GM18858 (cell line): ENCODE data around the gene CCDC38.
"Not testable (repeated sequence)": the region's sequence is repeated elsewhere in the genome, so short reads cannot be mapped to it uniquely, and the experiment has no call there.

Experiments
- ATAC-seq: cut with Tn5 transposase; IDR thresholded peaks from one replicate; pipeline ENCODE4 v1.9.1; 2021; ENCODE audit not compliant: unreplicated experiment

Gene CCDC38

DNA sequence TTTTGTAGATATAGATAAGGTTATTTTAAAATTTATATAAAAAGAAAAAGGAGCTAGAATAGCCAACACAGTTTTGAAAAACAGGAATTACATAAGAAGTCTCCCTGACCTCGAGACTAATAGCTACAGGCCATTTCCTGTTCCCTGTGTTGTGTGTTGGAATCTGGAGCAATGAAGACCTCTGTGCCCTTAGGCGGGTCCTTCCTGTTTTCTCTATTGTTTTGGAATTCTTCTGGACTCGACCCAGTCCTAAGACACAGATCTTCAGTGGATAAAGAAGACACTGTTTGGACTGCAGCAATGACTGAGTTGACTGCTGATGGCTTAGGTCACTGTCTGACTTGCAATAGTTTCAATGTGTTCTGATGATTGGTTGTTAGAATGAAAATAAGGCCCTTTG, 57.4 kb downstream of the CCDC38 start:
- no peak for ATAC-seq

DNA sequence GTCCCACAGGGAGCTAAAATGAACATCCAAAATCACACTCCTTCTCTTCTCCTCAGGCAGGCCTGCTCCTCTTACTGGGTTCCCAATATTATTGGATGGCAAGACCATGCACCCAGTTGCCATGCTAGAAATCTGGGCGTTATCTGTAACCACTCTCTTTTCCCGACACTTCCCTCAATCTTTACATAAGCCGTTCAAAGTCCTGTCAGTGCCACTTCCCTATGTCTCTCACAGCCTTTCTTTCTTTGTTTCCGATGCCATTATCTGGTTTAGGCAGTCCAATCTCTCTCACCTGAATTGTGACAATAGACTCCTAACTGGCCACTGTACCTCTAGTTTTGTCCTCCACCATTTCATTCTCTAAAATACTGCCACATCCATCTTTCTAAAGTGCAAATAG, 59.5 kb downstream of the CCDC38 start:
- ATAC-seq, result no peak

DNA sequence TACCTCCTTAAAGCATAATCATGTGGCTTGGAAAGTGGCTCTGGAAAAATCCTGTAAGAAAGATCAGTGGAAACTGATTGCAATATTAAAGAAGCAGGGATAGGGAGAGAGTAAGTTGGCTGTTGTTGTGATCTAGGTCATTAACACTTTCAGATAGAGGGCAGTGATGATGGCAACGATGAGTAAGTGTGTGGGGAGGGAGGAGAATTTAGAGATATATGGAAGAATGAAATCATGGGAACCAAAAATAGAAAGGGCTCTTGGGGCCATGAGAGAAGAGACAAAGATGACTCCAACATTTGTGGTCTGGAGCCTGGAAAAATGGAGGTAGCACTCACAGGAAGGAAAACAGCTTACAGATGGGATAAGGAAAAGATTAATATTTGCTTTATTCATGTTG, 60.3 kb downstream of the CCDC38 start:
- ATAC-seq, result no peak

DNA sequence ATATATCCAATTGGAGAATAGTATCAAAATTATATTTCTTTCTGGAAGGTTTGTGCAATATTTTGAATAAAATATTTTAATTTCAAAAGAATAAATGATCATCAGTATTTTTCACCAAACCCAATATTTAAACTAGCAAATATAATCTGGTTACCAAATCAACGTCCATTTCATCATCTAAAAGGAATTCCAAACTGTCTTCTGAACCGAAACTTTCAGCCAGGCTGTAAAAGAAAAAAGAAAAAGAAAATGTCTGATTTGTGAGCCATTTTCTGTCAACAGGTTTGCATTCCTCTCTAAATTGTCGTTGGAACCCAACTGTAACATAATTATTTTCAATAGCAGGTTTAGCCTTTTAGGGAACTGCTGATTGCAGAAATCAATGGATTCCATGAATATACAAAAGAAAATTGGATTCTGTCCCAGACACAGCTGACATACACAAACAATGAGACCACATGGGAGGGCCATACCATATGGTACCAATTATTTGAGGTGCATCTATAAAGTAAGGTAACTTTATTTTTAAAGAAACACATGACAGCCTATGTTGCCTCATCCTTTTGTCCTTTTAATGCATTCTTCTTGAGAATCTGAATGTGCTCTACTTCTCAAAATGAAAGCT, 61.0 kb downstream of the CCDC38 start:
- ATAC-seq, result no peak

DNA sequence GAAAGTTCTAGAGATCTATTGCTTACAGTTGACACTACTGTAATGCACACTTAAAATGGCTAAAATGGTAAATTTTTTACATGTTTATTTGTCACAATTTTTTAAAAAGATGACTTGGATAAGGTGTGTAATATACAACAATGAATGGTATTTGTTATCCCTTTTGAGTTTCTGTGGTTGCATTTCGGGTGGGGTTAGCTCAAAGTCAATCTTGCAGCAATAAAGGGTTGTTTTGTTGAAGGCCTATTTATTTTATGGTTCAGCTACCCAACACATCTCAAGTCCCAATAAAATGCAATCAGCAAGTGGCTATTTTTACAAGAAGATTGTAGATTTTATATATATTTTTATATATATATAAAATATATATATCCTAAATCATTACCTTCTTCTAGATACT, 61.5 kb downstream of the CCDC38 start:
- ATAC-seq, result no peak

DNA sequence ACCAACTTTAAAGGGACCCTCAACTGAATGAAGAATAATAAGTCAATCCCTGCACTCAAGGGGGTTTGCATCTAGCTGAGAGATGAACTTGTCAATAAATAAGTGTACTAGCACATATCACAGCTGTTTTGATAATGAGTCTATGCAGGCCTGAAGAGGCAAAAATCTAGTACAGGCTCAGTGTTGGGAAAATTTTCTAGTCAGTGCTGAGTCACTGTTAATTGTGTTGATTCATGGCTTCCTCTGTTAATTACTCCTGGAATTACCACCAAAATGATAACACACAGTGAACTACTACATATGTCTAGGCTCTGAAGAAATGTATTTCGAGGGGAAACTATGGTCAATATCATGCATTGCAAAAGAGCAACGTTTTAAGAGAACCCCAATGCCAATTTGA, 64.8 kb downstream of the CCDC38 start:
- no peak for ATAC-seq

GRCh38 chr12:95874452-95874851, 68.0 kb downstream of the CCDC38 start:
- no peak for ATAC-seq

DNA sequence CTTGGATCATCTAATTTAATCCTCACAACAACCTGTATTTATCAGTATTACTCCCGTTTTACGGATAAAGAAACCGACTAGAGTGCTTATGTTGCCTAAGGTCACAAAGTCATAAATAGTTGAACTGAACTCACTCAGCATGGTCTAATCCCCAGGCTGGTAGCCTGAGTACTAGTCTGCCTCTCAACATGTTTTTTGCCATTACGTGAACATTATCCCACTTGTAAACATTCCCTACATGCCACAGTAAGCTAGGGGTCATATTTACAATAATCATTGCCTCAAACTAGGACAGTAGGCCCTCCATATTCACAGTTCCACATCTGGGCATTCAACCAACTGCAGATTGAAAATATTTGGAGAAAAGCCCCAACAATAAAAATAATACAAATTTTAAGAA, 71.5 kb downstream of the CCDC38 start:
- ATAC-seq, result no peak

GRCh38 chr12:95863337-95863736, 79.1 kb downstream of the CCDC38 start:
- no peak for ATAC-seq

DNA sequence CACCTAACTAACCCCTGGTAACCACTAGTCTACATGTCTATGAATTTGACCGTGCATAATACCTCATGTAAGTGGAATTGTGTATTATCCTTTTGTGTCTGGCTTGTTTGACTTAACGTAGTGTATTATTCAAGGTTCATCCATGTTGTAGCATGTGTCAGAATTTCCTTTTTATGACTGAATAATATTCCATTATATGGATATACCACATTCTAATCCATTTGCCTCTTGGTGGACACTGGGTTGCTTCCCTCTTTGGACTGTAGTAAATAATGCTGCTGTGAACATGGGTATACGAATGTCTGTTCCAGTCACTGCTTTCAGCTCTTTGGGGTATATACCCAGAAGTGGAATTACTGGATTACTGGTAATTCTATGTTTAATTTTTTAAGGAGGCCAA, 80.4 kb downstream of the CCDC38 start:
- ATAC-seq, result no peak

- ATAC-seq, result no peak
These were observed 82.2 kb downstream of the CCDC38 start for GRCh38 chr12:95859947-95860850.

- no peak for ATAC-seq
These were observed 83.0 kb downstream of the CCDC38 start for GRCh38 chr12:95859344-95859816.

- peak; percentile 97 for ATAC-seq
These were observed 83.7 kb downstream of the CCDC38 start, which contains the start of gene SNRPF for GRCh38 chr12:95858451-95859343. SNRPF (plus strand) TSS chr12:95858952; CDS start chr12:95859074, 122 bp downstream.

- ATAC-seq, result no peak
These were observed 84.6 kb downstream of the CCDC38 start for GRCh38 chr12:95857799-95858198.

DNA sequence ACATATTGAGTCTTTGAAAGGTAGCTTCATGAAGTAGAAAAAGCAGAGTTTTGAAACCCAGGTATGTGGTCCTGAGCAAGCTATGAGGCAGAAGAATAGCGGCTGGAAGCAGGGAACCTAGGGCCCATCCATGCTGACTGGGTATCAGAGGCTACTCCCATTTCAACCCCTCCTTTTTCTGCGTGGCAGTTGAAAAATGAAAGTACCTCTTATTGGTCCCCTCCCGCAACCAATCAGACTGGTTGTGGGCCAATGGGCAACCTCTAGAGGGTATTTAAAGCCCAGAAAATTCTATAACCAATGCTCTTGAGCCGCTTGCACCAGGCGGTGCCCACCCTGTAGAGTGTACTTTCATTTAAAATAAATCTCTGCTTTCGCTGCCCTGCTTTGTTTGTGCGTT, 85.3 kb downstream of the CCDC38 start:
- no peak for ATAC-seq

- ATAC-seq, result no peak
These were observed 90.3 kb downstream of the CCDC38 start for GRCh38 chr12:95852133-95852532.

DNA sequence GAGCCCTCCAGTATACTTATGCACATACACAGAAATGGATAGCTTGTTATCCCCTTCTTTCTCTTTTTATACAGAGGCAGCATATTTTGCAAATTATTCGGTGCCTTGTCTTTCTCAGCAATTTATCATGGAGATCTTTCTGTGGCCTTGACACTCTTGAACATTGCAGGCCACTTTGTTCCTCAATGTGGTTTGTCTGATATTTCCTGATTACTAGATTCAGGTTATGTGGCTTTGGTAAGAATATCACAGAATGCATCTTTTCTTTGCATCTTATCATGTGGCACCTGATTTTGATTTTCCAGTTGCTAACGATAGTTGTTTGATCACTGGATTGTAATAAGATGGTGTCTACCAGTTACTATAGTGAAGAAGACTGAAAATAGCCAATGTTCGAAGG, 90.8 kb downstream of the CCDC38 start:
- no peak for ATAC-seq

DNA sequence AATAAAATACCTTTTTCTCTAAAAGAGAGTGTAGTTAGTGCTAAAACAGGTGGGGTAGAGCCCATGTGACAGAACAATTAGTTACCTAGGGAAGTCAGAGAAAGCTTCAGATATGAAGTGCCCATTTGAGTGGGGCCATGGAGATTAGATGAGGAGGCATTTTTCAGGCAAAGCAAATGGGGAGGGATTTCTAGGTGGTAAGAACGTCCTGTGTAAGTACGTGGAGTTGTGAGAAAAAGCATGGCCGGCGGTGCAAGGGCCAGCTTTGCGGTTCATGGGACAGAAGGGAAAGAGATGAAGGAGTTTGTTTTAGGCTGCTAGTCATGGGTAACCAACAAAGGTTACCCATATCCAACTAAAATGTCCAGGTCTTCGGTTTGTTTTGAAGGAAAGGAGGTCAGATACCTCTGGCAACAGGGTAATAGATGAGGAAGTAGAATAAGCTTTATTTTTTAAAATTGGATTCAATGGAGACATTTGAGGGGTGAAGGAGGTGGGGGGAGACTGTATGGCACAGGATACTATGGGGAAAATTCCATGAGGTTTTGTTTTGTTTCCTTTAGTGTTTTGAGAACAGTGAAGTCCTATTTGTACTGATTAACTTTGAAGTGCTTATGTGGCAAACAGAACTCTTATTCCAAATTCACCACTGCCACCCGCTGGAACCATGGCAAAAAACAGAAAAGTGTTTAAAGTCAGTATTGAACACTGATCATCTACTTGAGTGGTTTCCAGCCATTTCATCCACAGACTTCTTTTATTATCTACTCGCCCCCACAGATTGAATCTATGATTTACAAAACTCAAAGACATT, 93.6 kb downstream of the CCDC38 start:
- no peak for ATAC-seq

DNA sequence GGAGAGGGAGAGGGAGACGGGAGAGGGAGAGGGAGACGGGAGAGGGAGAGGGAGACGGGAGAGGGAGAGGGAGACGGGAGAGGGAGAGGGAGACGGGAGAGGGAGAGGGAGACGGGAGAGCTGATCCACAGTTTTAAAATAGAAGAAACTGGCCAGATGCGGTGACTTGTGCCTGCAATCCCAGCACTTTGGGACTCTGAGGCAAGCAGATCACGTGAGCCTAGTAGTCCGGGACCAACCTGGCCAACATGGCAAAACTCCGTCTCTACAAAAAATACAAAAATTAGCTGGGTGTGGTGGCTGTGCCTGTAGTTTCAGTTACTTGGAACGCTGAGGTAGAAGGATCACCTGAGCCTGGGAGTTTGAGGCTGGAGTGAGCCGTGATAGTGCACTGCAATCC, 100.0 kb downstream of the CCDC38 start:
- not testable (repeated sequence) for ATAC-seq

GRCh38 chr12:95838125-95838524, 104.3 kb downstream of the CCDC38 start:
- ATAC-seq, result no peak
